Activated T-cell treated with anti-CD3 and anti-CD28 coated beads, Interleukin-2, amount 50 U/mL, for 1 hour (primary cell): Measurements from ENCODE around the gene ALOX15.
"Not testable (repeated sequence)": the region's sequence is repeated elsewhere in the genome, so short reads cannot be mapped to it uniquely, and the experiment has no call there.

Experiments
- DNase-seq: peaks from one replicate; pipeline ENCODE4 v3.0.0-alpha.2; 2020

ALOX15 gene

DNA sequence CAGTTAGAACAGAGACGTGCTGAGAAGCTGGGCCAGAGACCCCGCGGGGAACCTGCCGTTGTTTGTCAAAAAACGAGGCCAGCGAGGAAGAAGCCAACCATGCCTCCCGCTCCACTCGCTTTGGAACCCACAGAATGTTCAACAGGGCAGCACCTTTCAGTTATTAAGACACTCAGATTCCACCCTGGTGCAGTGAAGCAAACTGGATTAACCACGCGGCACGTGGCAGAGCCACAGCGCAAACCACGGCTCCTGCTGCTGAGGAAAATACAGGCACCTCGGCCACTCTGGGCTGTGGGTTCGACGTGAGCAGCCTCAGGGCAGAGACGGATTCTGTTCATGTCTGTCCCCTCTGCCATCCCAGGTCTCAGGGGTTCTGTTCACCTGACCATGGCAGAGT, 24.4 kb downstream of the ALOX15 start:
- no peak for DNase-seq

DNA sequence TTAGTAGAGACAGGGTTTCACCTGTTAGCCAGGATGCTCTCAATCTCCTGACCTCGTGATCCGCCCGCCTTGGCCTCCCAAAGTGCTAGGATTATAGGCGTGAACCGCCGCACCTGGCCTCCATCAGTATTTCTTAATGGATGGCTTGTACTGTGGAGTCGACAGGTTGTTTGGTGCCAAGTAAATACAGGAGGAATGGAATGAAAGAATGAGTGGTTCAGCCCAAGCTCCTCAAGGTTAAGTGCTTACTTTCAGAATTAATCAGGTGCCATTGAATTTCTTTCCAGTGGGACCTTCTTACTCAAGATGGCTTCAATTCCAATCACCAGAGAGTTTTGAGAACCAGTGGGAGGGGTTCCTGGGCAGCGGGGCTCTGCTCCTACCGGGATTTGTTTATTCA, 25.0 kb downstream of the ALOX15 start:
- no peak for DNase-seq

DNA sequence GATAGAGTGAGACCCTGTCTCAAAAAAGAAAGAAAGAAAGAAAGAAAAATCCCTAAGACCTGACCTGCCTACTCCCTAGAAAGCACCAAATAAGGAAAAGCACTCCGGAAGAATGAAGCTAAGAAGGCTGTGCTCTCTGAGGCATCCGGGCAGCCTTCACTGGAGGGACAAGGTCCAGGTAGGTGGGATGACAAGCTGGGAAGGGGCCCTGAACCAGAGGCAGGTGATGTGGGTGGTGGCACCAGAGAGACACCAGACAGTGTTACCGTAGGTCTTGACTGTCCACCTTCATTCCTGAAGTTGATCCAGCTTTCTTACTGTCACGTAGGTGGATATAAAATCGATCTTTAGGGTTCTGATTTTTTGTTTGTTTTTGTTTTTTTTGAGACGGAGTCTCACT, 30.8 kb downstream of the ALOX15 start:
- DNase-seq: no peak

DNA sequence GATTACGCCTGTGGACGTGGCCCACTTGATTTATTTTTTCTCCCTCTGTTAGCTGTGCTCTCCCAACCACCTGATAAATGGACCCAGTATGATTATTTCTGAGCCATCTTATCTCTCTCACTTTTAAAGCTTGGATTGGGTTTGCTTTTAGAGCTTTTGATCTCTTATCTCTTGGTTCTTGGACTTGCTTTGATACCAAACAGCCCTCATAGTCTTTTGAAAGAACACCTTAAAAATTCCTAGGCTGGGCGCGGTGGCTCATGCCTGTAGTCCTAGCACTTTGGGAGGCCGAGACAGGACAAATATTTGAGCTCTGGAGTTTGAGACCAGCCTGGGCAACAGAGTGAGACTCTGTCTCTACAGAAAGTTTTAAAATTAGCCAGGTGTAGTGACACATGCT, 31.3 kb downstream of the ALOX15 start:
- no peak for DNase-seq

DNA sequence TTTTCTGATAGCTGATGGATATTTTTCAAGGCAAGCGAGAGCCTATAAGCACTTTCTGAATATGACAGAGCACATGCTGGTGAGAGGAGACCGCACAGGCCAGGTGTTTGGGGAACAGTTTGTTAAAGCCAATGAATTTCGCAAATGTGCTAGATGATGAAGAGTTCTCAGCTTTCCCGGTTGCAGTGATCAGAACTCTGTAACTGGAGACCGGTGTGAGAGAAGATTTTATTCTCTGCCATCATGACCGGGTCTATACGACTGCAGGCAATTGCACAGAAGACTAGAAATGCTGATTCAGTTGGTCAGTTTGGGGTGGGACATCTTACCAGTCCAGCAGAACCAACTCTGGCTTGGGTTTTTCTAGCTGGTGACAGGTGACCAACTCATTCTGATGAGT, 31.7 kb downstream of the ALOX15 start:
- DNase-seq: no peak

DNA sequence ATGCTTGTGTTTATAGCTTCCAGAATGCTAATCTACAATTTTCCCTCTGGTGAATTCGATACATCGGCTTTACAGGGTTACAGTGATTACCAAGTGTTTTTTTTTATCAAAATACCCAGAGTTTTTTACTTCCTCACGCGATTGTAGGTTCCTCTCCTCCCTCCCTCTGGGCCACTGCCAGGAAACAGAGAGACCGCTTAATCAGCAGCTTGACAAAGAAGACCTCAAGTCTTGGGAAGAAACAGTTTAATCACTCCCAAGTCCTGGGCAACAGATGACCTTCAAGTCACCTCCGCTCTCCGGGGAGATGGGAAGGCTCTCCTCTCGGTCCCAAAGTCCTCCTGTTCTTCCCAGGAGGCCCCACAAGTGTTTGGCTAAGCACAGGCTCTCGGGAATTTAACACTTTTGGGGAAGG, 33.7 kb downstream of the ALOX15 start:
- DNase-seq: no peak

DNA sequence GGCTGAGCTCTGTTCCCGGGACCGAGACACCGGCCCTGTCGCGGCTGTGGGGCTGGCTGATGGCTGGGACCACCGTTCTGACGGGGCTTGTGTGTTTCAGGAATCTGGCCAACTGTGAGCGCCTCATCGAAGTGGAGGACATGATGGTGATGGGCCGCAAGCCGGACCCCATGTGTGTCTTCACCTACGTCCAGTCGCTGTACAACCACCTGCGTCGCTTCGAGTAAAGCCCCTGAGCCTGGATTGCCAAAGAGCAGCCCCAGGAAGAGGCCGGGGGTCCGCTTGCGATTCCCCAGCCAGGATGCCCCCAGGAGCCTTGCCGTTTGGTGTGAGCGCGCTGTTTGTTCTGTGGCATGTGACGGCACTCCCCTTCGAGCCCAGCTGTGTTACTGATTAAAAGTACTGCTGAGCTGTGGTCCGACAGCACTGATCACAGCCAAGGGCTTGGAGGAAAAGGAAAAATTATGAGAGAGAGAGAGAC, 34.2 kb downstream of the ALOX15 start:
- DNase-seq: no peak

DNA sequence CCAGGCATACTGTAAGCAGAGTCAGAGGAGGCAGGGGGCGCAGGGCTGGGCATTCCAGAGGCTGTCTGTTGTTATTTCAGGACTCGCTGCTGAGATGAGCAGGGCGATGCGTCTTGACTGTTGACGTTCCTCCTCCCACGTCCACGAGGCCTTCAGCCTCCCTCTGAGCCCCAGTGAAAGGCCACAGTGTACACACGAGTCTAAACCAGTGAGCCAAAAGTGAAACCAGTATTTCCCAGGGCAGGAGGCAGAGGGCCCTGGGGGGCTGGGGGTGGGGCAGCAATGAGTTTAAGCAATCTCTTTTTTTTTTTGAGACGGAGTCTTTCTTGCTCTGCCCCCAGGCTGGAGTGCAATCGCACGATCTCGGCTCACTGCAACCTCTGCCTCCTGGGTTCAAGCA, 35.7 kb downstream of the ALOX15 start:
- no peak for DNase-seq

DNA sequence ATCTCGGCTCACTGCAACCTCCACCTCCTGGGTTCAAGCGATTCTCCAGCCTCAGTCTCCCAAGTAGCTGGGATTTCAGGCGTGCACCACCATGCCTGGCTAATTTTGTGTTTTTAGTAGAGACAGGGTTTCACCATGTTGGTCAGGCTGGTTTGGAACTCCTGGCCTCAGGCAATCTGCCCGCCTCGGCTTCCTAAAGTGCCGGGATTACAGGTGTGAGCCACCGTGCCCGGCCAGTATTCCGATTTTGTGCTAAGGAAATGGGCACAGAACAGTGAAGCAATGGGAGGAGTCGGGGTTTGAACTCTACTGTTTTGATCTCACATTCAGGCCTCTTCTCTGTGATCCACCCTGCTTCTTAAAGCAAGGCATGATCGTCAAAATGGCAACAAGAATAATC, 36.7 kb downstream of the ALOX15 start:
- not testable (repeated sequence) for DNase-seq

DNA sequence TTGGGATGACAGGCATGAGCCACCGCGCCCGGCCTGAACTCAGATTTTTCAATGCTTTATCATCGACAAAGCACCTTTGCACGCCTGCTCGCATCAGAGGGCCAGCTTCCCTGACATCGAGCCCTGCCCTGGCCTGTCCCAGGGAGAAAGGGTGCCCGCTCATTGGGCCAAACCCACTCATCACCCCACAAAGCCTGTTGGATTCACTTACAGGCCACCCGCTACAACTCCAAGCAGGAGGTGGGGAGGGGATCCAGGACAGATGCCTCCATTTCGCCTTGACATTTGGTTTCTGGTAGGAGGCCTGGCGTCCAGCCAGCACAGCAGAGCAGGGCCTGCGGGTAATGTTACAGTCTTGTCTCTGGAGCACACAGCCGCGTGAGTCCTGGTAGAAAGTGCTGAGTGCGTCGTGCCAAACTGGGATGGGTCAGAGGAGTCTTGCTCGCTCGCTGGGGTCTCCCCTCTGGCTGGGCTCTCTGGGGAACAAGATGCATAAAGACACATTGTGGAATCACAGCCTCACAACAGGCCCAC, 37.3 kb downstream of the ALOX15 start:
- no peak for DNase-seq

DNA sequence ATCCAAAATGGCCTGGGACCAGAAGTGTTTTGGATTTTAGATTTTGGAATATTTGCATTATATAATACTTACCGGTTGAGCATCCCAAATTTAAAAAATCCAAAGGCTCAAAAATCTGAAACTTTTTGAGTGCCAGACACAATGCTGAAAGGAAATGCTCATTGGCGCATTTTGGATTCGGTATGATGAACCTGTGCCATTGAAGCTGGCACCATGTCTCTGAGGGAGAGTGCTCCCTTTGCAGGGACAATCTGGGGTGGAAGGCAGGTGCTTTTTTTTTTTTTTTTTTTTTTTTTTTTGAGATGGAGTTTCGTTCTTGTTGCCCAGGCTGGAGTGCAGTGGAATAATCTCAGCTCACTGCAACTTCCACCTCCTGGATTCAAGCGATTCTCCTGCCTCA, 39.4 kb downstream of the ALOX15 start:
- DNase-seq: no peak

DNA sequence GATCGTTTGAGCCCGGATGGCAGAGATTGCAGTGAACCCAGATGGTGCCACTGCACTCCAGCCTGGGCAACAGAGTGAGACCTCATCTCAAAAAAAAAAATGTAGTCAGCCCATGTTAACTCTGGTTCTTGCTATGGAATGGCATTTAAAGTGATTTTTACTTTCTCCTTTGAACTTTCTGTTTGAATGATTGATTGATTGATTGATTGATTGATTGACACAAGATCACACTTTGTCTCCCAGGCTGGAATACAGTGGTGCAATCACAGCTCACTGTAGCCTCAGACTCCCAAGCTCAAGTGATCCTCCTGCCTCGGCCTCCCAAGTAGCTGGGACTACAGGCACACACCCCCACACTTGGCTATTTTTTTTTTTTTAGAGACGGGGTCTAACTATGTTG, 40.2 kb downstream of the ALOX15 start:
- no peak for DNase-seq

DNA sequence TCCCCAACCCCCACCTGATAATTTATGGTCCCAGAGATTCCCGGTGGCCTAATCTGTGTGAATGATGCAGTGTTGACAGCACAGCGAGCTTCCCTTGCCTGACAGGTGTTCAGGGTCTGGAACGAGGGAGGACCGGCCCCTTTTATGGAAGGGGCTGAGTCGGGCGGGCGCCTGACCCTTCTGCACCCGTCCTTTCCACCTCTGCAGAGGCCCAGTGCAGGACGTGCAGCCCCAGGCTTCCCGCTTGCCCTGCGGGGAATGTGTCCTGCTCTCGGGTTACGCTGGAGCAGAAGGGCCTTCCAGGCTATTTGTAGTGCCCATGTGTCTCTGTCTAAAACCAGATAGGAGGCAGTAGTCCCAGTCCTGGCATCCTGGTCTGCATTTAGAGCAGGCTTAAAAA, 40.9 kb downstream of the ALOX15 start:
- DNase-seq: no peak

DNA sequence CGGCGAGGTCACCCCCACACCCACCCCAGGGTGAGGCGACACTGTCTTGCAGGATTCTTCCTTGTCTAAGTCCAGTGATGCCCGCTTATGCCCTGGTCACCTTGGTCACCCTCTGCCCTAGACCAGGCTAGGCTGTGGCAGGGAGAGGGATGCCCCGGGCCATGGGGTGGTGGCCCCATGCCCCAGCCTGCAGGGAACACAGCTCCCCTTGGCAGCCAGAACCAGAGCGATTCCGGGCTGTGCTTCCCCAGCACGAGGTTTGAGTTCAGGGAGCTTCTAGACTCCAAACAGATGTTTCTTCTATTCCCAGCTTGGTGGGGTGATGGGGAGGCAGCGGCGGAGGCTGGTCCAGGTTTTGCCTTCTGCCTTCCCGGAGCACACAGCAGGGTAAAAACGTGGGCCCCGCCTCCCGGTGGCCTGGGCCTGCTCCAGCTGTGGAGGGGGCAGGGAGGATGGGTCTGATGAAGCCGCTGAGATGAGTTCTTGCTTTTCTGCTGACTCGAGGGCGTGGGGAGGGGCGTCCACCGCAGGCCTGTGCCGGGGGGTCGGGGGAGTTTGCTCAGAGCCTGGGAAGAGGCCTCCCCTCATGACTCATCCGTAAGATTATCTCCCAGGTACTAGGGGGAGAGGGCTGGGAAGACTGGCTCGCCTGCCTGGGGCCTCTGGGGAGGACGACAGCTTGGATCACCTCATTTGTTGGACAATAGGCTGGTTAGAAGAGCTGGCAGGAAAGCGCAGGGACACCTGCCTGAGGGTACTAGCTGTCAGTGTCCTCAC, 41.8 kb downstream of the ALOX15 start:
- DNase-seq: no peak

DNA sequence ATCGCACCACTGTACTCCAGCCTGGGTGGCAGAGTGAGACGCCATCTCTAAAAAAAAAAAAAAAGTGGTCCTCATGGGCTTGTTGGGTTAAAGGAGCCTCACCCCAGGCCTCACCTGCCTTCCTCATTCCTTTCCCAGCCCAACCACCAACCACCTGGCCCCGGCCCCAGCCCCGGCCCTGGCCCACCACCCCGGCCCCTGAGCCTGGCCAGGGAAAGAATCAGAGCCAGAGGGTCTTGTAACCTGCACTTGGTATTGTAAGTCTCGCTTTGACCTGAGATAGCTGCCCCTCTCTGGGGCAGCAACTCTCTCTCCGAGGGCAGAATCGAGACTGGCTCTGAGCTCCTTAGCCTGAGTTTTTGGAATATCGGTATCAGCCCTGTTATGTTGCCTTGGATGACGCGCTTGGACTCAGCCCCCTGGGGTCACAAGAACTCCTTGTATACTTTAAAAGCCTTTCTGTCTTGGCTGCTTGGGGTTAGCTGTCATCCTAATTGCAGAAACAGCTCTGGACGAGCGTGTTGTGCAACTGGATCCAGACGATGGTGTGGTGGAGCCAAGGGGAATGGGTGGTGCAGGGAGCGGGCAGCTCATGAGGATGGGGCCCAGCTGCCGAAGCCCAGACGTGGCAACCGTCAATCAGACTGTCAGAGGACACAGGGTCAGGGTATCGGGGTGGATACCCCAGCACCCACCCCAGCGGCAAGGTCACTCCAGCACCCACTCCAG, 42.5 kb downstream of the ALOX15 start:
- no peak for DNase-seq

DNA sequence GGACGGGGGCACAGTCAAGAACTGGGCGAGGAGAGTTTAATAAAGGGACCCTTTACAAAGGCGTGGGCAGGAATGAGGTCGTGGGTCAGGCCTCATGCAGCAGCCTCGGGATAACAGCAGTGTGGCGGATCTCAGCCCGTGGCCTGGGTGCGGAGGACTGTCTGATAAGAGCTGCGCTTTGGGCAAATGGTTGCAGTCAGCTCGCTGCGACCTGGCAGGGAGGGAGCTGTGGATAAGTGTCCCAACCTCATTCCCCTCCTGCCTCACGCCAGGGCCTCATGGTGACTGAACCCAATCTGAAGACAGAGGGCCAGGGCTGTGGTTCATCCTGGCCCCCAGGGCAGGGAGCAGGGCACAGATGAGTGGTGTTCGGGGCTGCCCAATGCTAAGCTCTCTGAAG, 43.5 kb downstream of the ALOX15 start:
- no peak for DNase-seq

DNA sequence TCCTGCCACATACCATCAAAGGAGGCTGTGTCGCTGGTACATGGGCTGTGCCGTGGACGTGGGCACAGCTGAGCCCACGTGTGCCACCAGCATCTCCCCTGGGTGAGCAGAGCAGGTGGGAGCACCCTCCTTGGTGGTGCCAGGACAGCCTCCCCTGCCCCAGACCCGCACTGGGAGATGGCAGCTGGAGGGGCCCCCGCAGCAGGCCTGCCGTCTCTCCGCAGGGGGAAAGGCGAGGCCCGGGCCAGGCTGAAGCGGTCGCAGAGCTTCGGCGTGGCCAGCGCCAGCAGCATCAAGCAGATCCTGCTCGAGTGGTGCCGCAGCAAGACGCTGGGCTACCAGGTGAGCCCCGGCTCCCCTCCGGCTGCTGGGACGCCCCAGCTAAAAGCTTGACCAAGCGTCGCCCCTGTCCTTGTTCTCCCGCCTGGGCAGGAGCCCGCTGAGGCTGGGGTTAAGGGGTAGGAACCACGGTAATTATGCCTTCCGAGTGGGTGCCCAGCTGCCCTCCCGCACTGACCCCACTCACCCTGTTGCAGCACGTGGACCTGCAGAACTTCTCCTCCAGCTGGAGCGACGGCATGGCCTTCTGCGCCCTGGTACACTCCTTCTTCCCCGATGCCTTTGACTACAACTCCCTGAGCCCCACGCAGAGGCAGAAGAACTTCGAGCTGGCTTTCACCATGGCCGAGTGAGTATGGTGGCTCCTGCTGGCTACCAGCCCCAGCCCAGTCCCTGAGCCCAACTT, 44.7 kb downstream of the ALOX15 start:
- no peak for DNase-seq

DNA sequence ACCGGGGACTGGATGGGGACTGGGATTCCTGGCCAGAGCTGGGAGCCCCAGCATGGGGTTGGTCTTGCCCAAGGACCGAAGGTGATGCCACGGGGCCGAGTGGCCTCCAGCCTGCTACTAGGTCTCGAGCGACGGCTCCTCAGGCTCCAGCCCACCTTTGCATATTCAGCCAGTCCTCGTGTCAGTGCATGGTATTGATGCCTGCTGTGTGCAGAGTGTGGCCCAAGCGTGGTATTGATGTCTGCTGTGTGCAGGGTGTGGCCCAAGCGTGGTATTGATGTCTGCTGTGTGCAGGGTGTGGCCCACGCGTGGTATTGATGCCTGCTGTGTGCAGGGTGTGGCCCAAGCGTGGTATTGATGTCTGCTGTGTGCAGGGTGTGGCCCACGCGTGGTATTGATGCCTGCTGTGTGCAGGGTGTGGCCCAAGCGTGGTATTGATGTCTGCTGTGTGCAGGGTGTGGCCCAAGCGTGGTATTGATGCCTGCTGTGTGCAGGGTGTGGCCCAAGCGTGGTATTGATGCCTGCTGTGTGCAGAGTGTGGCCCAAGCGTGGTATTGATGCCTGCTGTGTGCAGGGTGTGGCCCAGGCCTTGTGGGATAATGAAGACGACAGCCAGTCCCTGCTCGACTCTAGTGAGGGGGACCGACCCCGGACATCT, 45.7 kb downstream of the ALOX15 start:
- DNase-seq: not testable (repeated sequence)

DNA sequence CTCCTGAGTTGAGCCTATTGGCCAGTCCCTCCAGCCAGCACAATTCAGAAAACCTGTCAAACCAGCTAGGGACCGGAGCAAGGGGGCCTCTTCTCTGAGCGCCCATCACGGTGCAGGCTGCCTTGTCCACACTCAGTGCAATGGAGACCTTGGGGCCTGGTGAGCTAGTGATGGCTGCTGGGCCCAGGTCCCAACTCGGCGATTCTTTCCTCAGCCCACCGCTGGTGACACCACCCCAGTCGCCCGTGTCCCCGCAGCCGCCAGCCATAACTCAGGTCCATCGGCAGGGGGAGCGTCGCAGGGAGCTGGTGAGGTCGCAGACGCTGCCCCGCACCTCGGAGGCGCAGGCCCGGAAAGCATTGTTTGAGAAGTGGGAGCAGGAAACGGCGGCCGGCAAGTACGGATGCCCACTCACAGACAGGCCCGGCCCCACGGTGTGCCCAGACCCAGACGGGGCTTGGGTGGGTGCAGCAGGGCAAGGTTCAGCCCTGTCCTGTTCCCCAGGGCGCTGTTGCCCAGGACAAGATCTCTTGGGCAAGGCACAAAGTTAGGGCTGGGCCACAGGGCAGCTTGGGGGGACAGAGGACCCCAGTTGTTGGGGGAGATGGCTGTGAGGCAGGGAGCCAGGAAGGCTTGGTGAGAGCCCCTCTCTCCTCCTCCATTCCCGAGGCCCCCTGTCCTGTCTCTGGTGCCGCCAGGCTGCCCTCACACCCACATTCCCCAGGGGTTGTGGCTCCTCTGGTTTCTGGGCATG, 46.4 kb downstream of the ALOX15 start:
- peak; percentile 41 for DNase-seq

DNA sequence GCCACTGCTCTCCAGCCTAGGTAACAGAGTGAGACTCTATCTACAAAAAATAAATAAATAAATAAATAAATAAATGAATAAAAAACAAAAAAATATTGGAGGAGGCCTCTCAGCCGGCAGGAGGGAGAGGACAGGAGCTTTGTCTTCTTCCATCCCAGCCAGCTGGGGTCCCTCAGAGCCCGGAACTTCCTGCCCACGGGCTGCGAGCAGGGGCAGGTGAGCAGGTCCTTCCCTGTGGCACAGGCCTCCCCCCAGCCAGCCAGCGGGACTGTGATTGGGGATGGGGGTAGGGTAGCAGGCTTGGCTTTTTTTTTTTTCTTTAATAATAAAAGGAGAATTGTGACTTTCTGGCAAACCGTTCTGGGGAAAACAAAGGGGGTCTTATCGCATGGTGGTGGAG, 47.1 kb downstream of the ALOX15 start:
- DNase-seq: no peak

DNA sequence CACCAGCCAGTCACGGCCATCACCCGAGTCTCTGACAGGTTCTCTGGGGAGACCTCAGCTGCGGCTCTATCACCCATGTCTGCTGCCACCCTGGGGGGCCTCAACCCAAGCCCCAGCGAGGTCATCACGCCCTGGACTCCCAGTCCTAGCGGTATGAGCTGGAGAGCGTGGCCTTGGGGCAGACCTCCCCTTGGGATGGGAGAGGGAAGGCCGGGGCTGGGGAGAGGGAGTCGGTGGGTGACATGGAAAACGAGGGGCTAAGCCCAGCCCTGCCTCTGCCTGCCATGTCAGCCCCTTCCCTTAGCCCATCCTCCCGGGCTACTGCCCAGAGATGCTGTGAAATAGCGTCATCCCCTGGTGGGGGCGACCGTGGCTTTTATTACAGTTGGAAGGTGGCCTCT, 48.5 kb downstream of the ALOX15 start:
- DNase-seq: no peak
